Measurements from ENCODE around the gene BMP4.
"Not testable (repeated sequence)": the region's sequence is repeated elsewhere in the genome, so short reads cannot be mapped to it uniquely, and the experiment has no call there.

BMP4 gene

GRCh38 chr14:53956427-53957201, at the start of gene BMP4:
Gene BMP4 (minus strand): TSS chr14:53956825. CDS start chr14:53952222, 4,603 bp downstream.
- Histone ChIP-seq H3K27ac (ENCODE audit: low read length) (no peak within 1 kb of the TSS), H3K9me3 (ENCODE audit: control insufficient read depth, insufficient read depth, low read length) (no peaks in the 10 kb centered on the region), H3K4me1 (ENCODE audit: control insufficient read depth, insufficient read depth, low read length) (no peaks in the 10 kb centered on the region), H3K27me3 (ENCODE audit: control insufficient read depth, insufficient read depth, low read length) (peaks cover 22% of the 10 kb centered on the region; the same call in 1 of the 2 replicates), H3K36me3 (ENCODE audit: control insufficient read depth, insufficient read depth, low read length) (no peaks in the 10 kb centered on the region), H3K4me3 (ENCODE audit: low read length) (peak within 1 kb of the TSS; percentile 51; the same call in 1 of the 2 replicates)
- no CpG with 5 or more reads among the region's 45 CpGs for WGBS (ENCODE audit: insufficient coverage, insufficient read length)
- no peak for DNase-seq (ENCODE audit: low read depth, low spot score)

- no peaks in the 10 kb centered on the region for H3K36me3 ChIP-seq (ENCODE audit: control insufficient read depth, insufficient read depth, low read length)
- H3K27ac ChIP-seq (ENCODE audit: low read length): no peak overlapping the region
- H3K9me3 ChIP-seq (ENCODE audit: control insufficient read depth, insufficient read depth, low read length): no peaks in the 10 kb centered on the region
- H3K4me3 ChIP-seq (ENCODE audit: low read length): no peak overlapping the region
- WGBS (ENCODE audit: insufficient coverage, insufficient read length): no CpG with 5 or more reads among the region's 2 CpGs
- no peaks in the 10 kb centered on the region for H3K4me1 ChIP-seq (ENCODE audit: control insufficient read depth, insufficient read depth, low read length)
- H3K27me3 ChIP-seq (ENCODE audit: control insufficient read depth, insufficient read depth, low read length): no peaks in the 10 kb centered on the region
- no peak for DNase-seq (ENCODE audit: low read depth, low spot score)
These were observed 46.4 kb upstream of the BMP4 start for GRCh38 chr14:54003064-54003463.

GRCh38 chr14:54002653-54003052, 46.0 kb upstream of the BMP4 start:
- Histone ChIP-seq H3K27ac (ENCODE audit: low read length) (no peak overlapping the region), H3K9me3 (ENCODE audit: control insufficient read depth, insufficient read depth, low read length) (no peaks in the 10 kb centered on the region), H3K4me3 (ENCODE audit: low read length) (no peak overlapping the region), H3K4me1 (ENCODE audit: control insufficient read depth, insufficient read depth, low read length) (no peaks in the 10 kb centered on the region), H3K36me3 (ENCODE audit: control insufficient read depth, insufficient read depth, low read length) (no peaks in the 10 kb centered on the region), H3K27me3 (ENCODE audit: control insufficient read depth, insufficient read depth, low read length) (no peaks in the 10 kb centered on the region)
- DNase-seq (ENCODE audit: low read depth, low spot score): no peak

GRCh38 chr14:54001189-54001878, 44.7 kb upstream of the BMP4 start:
- Histone ChIP-seq H3K27ac (ENCODE audit: low read length) (no peak overlapping the region), H3K4me1 (ENCODE audit: control insufficient read depth, insufficient read depth, low read length) (no peaks in the 10 kb centered on the region), H3K27me3 (ENCODE audit: control insufficient read depth, insufficient read depth, low read length) (no peaks in the 10 kb centered on the region), H3K9me3 (ENCODE audit: control insufficient read depth, insufficient read depth, low read length) (no peaks in the 10 kb centered on the region), H3K4me3 (ENCODE audit: low read length) (no peak overlapping the region), H3K36me3 (ENCODE audit: control insufficient read depth, insufficient read depth, low read length) (no peaks in the 10 kb centered on the region)
- DNase-seq (ENCODE audit: low read depth, low spot score): no peak
- WGBS (ENCODE audit: insufficient coverage, insufficient read length): 100% methylated on average over 1 of the region's 5 CpGs

GRCh38 chr14:54000341-54000811, 43.8 kb upstream of the BMP4 start:
- H3K4me1 ChIP-seq (ENCODE audit: control insufficient read depth, insufficient read depth, low read length): no peaks in the 10 kb centered on the region
- no CpG with 5 or more reads among the region's 1 CpG for WGBS (ENCODE audit: insufficient coverage, insufficient read length)
- no peak overlapping the region for H3K27ac ChIP-seq (ENCODE audit: low read length)
- H3K9me3 ChIP-seq (ENCODE audit: control insufficient read depth, insufficient read depth, low read length): no peaks in the 10 kb centered on the region
- H3K36me3 ChIP-seq (ENCODE audit: control insufficient read depth, insufficient read depth, low read length): no peaks in the 10 kb centered on the region
- no peak for DNase-seq (ENCODE audit: low read depth, low spot score)
- no peak overlapping the region for H3K4me3 ChIP-seq (ENCODE audit: low read length)
- H3K27me3 ChIP-seq (ENCODE audit: control insufficient read depth, insufficient read depth, low read length): no peaks in the 10 kb centered on the region

GRCh38 chr14:53999061-53999488, 42.5 kb upstream of the BMP4 start:
- Histone ChIP-seq H3K4me1 (ENCODE audit: control insufficient read depth, insufficient read depth, low read length) (no peaks in the 10 kb centered on the region), H3K36me3 (ENCODE audit: control insufficient read depth, insufficient read depth, low read length) (no peaks in the 10 kb centered on the region), H3K27ac (ENCODE audit: low read length) (no peak overlapping the region), H3K4me3 (ENCODE audit: low read length) (no peak overlapping the region), H3K27me3 (ENCODE audit: control insufficient read depth, insufficient read depth, low read length) (no peaks in the 10 kb centered on the region), H3K9me3 (ENCODE audit: control insufficient read depth, insufficient read depth, low read length) (no peaks in the 10 kb centered on the region)
- DNase-seq (ENCODE audit: low read depth, low spot score): no peak
- no CpG with 5 or more reads among the region's 5 CpGs for WGBS (ENCODE audit: insufficient coverage, insufficient read length)

- H3K36me3 ChIP-seq (ENCODE audit: control insufficient read depth, insufficient read depth, low read length): no peaks in the 10 kb centered on the region
- no peaks in the 10 kb centered on the region for H3K4me1 ChIP-seq (ENCODE audit: control insufficient read depth, insufficient read depth, low read length)
- no peak overlapping the region for H3K27ac ChIP-seq (ENCODE audit: low read length)
- H3K27me3 ChIP-seq (ENCODE audit: control insufficient read depth, insufficient read depth, low read length): no peaks in the 10 kb centered on the region
- WGBS (ENCODE audit: insufficient coverage, insufficient read length): no CpG with 5 or more reads among the region's 1 CpG
- no peak for DNase-seq (ENCODE audit: low read depth, low spot score)
- no peak overlapping the region for H3K4me3 ChIP-seq (ENCODE audit: low read length)
- no peaks in the 10 kb centered on the region for H3K9me3 ChIP-seq (ENCODE audit: control insufficient read depth, insufficient read depth, low read length)
These were observed 39.4 kb upstream of the BMP4 start for GRCh38 chr14:53996041-53996440.

GRCh38 chr14:53993920-53994607, 37.4 kb upstream of the BMP4 start:
- Histone ChIP-seq H3K4me1 (ENCODE audit: control insufficient read depth, insufficient read depth, low read length) (no peaks in the 10 kb centered on the region), H3K27me3 (ENCODE audit: control insufficient read depth, insufficient read depth, low read length) (no peaks in the 10 kb centered on the region), H3K4me3 (ENCODE audit: low read length) (no peak overlapping the region), H3K27ac (ENCODE audit: low read length) (no peak overlapping the region), H3K36me3 (ENCODE audit: control insufficient read depth, insufficient read depth, low read length) (no peaks in the 10 kb centered on the region), H3K9me3 (ENCODE audit: control insufficient read depth, insufficient read depth, low read length) (no peaks in the 10 kb centered on the region)
- DNase-seq (ENCODE audit: low read depth, low spot score): no peak
- no CpG with 5 or more reads among the region's 6 CpGs for WGBS (ENCODE audit: insufficient coverage, insufficient read length)

GRCh38 chr14:53990978-53991377, 34.4 kb upstream of the BMP4 start:
- Histone ChIP-seq H3K27ac (ENCODE audit: low read length) (no peak overlapping the region), H3K27me3 (ENCODE audit: control insufficient read depth, insufficient read depth, low read length) (no peaks in the 10 kb centered on the region), H3K4me3 (ENCODE audit: low read length) (no peak overlapping the region), H3K36me3 (ENCODE audit: control insufficient read depth, insufficient read depth, low read length) (no peaks in the 10 kb centered on the region), H3K9me3 (ENCODE audit: control insufficient read depth, insufficient read depth, low read length) (no peaks in the 10 kb centered on the region; the same call in 1 of the 2 replicates), H3K4me1 (ENCODE audit: control insufficient read depth, insufficient read depth, low read length) (no peaks in the 10 kb centered on the region)
- no peak for DNase-seq (ENCODE audit: low read depth, low spot score)
- WGBS (ENCODE audit: insufficient coverage, insufficient read length): no CpG with 5 or more reads among the region's 2 CpGs

GRCh38 chr14:53986718-53987117, 30.1 kb upstream of the BMP4 start:
- H3K36me3 ChIP-seq (ENCODE audit: control insufficient read depth, insufficient read depth, low read length); H3K9me3 ChIP-seq (ENCODE audit: control insufficient read depth, insufficient read depth, low read length); H3K4me1 ChIP-seq (ENCODE audit: control insufficient read depth, insufficient read depth, low read length); H3K27me3 ChIP-seq (ENCODE audit: control insufficient read depth, insufficient read depth, low read length); H3K4me3 ChIP-seq (ENCODE audit: low read length); DNase-seq (ENCODE audit: low read depth, low spot score); H3K27ac ChIP-seq (ENCODE audit: low read length): not testable (repeated sequence)
- WGBS (ENCODE audit: insufficient coverage, insufficient read length): no CpG with 5 or more reads among the region's 3 CpGs

All from iPS DF 6.9 (cell line).